ENCODE results near the gene TLE3. TPM values are rescaled to one million over a fixed set of nuclear protein-coding genes. Genes with fewer than 3 reads are reported as not detected.
A peak's percentile ranks its signal among the peaks of the same experiment; 100 is the strongest.

TLE3 gene
- total RNA-seq, 1 experiment from 2014 or later, result 98.2 TPM

DNA sequence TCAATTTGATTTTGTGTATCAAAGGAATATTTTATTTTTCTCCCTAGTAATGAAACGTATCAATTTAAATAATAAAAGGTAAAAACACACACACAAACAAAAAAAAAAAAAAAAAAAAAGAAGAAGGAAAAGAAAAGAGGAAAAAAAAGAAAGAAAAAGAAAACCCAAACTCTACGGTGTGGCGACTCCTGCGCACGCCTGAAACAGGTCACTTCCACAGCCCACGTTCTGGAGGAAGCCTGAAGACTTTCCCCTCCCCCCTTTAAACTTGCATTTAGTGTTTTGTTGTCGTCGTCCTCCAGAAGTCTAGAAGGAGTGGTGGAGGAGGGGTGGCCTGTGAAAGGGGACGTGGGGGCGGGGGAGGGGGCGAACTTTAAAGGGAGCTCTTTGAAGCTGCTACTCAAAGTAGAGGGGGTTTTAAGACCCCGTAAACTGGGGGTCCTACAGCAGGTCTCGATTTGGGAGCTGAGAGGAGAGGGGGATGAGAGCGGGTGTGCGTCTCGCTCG, 2.3 kb upstream of the TLE3 start:
- Histone ChIP-seq H3K23me2 (ENCODE audit: insufficient read length, low read depth, low read length, poor library complexity, severe bottlenecking) (peaks cover 26% of the 10 kb centered on the region), H4K5ac (ENCODE audit: insufficient read length, low read depth, low read length) (no peak overlapping the region), H2BK5ac (ENCODE audit: insufficient read length, low read length) (no peak overlapping the region), H2BK15ac (ENCODE audit: low read depth, low read length) (no peak overlapping the region), H3K27me3 (ENCODE audit: insufficient read depth, low read length) (no peaks in the 10 kb centered on the region; the same call in 1 of the 2 replicates), H2AK5ac (ENCODE audit: insufficient read length, low read length) (no peak overlapping the region), H3K4me2 (ENCODE audit: insufficient read depth, insufficient read length, low read length) (peak overlapping the region; percentile 45), H3K4me1 (ENCODE audit: insufficient read depth, low read length) (peaks cover under 1% of the 10 kb centered on the region; the same call in 1 of the 2 replicates), H4K91ac (ENCODE audit: insufficient read length, low read depth, low read length) (no peak overlapping the region), H3K23ac (ENCODE audit: insufficient read length, low read depth, low read length) (no peak overlapping the region), H3K79me1 (ENCODE audit: insufficient read depth, low read depth, low read length, poor library complexity, severe bottlenecking) (no peaks in the 10 kb centered on the region), H3K56ac (ENCODE audit: insufficient read length, low read depth, low read length) (no peak overlapping the region), H4K8ac (replicated peaks; ENCODE audit: insufficient read length, low read depth, low read length) (no peak overlapping the region), H2AFZ (ENCODE audit: low read length) (no peak overlapping the region), H3K79me2 (ENCODE audit: insufficient read depth, low read length) (no peaks in the 10 kb centered on the region; the same call in 1 of the 2 replicates), H3K14ac (ENCODE audit: insufficient read depth, low read length) (no peak overlapping the region), H3K9ac (ENCODE audit: extremely low read depth, insufficient read length, low read length) (no peak overlapping the region), H4K20me1 (ENCODE audit: control insufficient read depth, insufficient read depth, insufficient read length) (no peaks in the 10 kb centered on the region), H3K18ac (ENCODE audit: insufficient read length, low read depth, low read length) (no peak overlapping the region), H2BK12ac (ENCODE audit: insufficient read length, low read depth, low read length) (no peak overlapping the region), H2BK120ac (ENCODE audit: low read depth, low read length, poor library complexity, severe bottlenecking) (no peak overlapping the region), H3K27ac (ENCODE audit: insufficient read length, low read depth, low read length) (no peak overlapping the region), H3K4ac (ENCODE audit: low read depth, low read length) (no peak overlapping the region), H3K9me3 (ENCODE audit: control insufficient read depth, low read depth, low read length) (no peaks in the 10 kb centered on the region), H3T11ph (ENCODE audit: low read length) (no peak overlapping the region), H2BK20ac (ENCODE audit: low read depth, low read length, poor library complexity, severe bottlenecking) (no peak overlapping the region)
- peaks cover 38 to 42% of the 10 kb centered on the region in 2 experiments for H3K4me1 Mint-ChIP-seq
- peak overlapping the region; percentile 92 to 93 for H3K4me3 Mint-ChIP-seq
- peaks cover 0 to 4% (median under 1%) of the 10 kb centered on the region in 3 experiments; a peak in 4 of 7 replicates for H3K36me3 Mint-ChIP-seq (ENCODE audit: insufficient read depth in 1 of 3, low read depth in 3 of 3)
- TF ChIP-seq, protein P1, sequence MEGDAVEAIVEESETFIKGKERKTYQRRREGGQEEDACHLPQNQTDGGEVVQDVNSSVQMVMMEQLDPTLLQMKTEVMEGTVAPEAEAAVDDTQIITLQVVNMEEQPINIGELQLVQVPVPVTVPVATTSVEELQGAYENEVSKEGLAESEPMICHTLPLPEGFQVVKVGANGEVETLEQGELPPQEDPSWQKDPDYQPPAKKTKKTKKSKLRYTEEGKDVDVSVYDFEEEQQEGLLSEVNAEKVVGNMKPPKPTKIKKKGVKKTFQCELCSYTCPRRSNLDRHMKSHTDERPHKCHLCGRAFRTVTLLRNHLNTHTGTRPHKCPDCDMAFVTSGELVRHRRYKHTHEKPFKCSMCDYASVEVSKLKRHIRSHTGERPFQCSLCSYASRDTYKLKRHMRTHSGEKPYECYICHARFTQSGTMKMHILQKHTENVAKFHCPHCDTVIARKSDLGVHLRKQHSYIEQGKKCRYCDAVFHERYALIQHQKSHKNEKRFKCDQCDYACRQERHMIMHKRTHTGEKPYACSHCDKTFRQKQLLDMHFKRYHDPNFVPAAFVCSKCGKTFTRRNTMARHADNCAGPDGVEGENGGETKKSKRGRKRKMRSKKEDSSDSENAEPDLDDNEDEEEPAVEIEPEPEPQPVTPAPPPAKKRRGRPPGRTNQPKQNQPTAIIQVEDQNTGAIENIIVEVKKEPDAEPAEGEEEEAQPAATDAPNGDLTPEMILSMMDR (conservative IDR thresholded peaks at IDR 0.05), result no peak
- peaks cover 2% of the 10 kb centered on the region in 2 experiments; a peak in 2 of 5 replicates for H3K9me3 Mint-ChIP-seq
- peak overlapping the region in 2 of 3 experiments; percentile 61 to 77; a peak in 3 of 7 replicates for H3K27ac Mint-ChIP-seq
- WGBS (ENCODE audit: extremely low coverage, insufficient read length, low lambda C conversion rate), result no CpG with 5 or more reads among the region's 17 CpGs
- DNase-seq, result no peak
- H3K27me3 Mint-ChIP-seq (ENCODE audit: low read depth), result peaks cover 43% of the 10 kb centered on the region

Data from H9 (cell line).